Panc1 (cell line): ENCODE measurements around the gene TM4SF4.

ENCODE experiments used
- TF ChIP-seq, protein P1 (sequence below), 2 experiments: IDR thresholded peaks; 2 replicates each; pipeline ENCODE4 v1.6.1; 2011 to 2012; ENCODE audit warnings: low read depth in 2 of 2, control low read depth in 1 of 2, low read length in 1 of 2, mild to moderate bottlenecking in 1 of 2, moderate library complexity in 1 of 2; ENCODE audit not compliant: insufficient read depth in 1 of 2
- TF ChIP-seq, protein P2 (sequence below): fragments of 450-650 bp; IDR thresholded peaks from 2 replicates; pipeline ENCODE4 v1.5.1; 2017; ENCODE audit warnings: mild to moderate bottlenecking

DNA sequence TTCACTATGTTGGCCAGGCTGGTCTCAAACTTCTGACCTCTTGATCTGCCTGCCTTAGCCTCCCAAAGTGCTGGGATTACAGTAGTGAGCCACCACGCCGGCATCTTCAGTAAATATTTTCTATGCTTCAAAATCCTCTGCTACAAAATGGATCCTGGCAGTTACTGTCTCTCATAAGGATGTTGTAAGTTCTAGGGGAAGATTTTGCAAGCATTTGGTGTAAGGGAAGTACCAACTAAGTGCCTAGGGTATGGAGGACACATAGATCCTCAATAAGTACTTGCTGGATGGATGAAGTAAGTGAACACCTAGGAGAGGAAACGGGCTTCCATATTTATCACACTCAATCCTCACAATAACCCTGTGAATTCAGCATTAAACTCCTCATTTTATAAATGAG, 6.6 kb downstream of the TM4SF4 start:
- TF ChIP-seq, protein P1, sequence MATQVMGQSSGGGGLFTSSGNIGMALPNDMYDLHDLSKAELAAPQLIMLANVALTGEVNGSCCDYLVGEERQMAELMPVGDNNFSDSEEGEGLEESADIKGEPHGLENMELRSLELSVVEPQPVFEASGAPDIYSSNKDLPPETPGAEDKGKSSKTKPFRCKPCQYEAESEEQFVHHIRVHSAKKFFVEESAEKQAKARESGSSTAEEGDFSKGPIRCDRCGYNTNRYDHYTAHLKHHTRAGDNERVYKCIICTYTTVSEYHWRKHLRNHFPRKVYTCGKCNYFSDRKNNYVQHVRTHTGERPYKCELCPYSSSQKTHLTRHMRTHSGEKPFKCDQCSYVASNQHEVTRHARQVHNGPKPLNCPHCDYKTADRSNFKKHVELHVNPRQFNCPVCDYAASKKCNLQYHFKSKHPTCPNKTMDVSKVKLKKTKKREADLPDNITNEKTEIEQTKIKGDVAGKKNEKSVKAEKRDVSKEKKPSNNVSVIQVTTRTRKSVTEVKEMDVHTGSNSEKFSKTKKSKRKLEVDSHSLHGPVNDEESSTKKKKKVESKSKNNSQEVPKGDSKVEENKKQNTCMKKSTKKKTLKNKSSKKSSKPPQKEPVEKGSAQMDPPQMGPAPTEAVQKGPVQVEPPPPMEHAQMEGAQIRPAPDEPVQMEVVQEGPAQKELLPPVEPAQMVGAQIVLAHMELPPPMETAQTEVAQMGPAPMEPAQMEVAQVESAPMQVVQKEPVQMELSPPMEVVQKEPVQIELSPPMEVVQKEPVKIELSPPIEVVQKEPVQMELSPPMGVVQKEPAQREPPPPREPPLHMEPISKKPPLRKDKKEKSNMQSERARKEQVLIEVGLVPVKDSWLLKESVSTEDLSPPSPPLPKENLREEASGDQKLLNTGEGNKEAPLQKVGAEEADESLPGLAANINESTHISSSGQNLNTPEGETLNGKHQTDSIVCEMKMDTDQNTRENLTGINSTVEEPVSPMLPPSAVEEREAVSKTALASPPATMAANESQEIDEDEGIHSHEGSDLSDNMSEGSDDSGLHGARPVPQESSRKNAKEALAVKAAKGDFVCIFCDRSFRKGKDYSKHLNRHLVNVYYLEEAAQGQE (IDR thresholded peaks at IDR 0.05; ENCODE audit: insufficient read depth in 1 of 2, low read depth in 2 of 2, low read length in 1 of 2): no peak
- TF ChIP-seq, protein P2, sequence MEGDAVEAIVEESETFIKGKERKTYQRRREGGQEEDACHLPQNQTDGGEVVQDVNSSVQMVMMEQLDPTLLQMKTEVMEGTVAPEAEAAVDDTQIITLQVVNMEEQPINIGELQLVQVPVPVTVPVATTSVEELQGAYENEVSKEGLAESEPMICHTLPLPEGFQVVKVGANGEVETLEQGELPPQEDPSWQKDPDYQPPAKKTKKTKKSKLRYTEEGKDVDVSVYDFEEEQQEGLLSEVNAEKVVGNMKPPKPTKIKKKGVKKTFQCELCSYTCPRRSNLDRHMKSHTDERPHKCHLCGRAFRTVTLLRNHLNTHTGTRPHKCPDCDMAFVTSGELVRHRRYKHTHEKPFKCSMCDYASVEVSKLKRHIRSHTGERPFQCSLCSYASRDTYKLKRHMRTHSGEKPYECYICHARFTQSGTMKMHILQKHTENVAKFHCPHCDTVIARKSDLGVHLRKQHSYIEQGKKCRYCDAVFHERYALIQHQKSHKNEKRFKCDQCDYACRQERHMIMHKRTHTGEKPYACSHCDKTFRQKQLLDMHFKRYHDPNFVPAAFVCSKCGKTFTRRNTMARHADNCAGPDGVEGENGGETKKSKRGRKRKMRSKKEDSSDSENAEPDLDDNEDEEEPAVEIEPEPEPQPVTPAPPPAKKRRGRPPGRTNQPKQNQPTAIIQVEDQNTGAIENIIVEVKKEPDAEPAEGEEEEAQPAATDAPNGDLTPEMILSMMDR: no peak
